H1 (cell line): ENCODE measurements around the gene ENPP4.

ENCODE experiments used
- ATF3 ChIP-seq: IDR thresholded peaks from 2 replicates; pipeline ENCODE4 v1.6.1; 2011; ENCODE audit warnings: low read depth, mild to moderate bottlenecking, low read length; ENCODE audit not compliant: insufficient read depth
- EP300 ChIP-seq, 2 experiments: IDR thresholded peaks; 1 replicate in 1 of 2; 2 replicates in 1 of 2; pipeline ENCODE4 v1.6.1; 2011 to 2012; ENCODE audit warnings: low read depth in 2 of 2, low read length in 2 of 2, mild to moderate bottlenecking in 2 of 2, borderline replicate concordance in 1 of 2, inconsistent platforms in 1 of 2, moderate library complexity in 1 of 2
- HDAC2 ChIP-seq, 2 experiments: fragments of 300-600 bp in 1 of 2; sonication (generic) in 1 of 2; IDR thresholded peaks; 2 replicates each; pipeline ENCODE4 v1.6.1; 2011 to 2012; ENCODE audit warnings: low read depth in 2 of 2, low read length in 2 of 2, mild to moderate bottlenecking in 2 of 2, moderate library complexity in 2 of 2, borderline replicate concordance in 1 of 2, inconsistent platforms in 1 of 2
- JUND ChIP-seq: IDR thresholded peaks from 2 replicates; pipeline ENCODE4 v1.6.1; 2011; ENCODE audit warnings: mild to moderate bottlenecking, improper control_type of control experiment, low read length
- MAX ChIP-seq: IDR thresholded peaks from 2 replicates; pipeline ENCODE4 v1.6.1; 2012; ENCODE audit warnings: inconsistent platforms
- RFX5 ChIP-seq: IDR thresholded peaks from 2 replicates; pipeline ENCODE4 v1.6.1; 2011; ENCODE audit warnings: low read depth, low read length, improper control_type of control experiment, borderline replicate concordance
- RXRA ChIP-seq: IDR thresholded peaks from 2 replicates; pipeline ENCODE4 v1.6.1; 2011; ENCODE audit warnings: low read depth, mild to moderate bottlenecking, low read length, moderate library complexity; ENCODE audit not compliant: insufficient read depth
- SIN3A ChIP-seq, 2 experiments: IDR thresholded peaks in 1 of 2; conservative IDR thresholded peaks in 1 of 2; 2 replicates each; pipeline ENCODE4 v1.6.1; 2011 to 2012; ENCODE audit warnings: low read length in 2 of 2, improper control_type of control experiment in 1 of 2, low read depth in 1 of 2, mild to moderate bottlenecking in 1 of 2
- TCF12 ChIP-seq: IDR thresholded peaks from 2 replicates; pipeline ENCODE4 v1.6.1; 2011; ENCODE audit warnings: low read depth, mild to moderate bottlenecking, low read length
- TEAD4 ChIP-seq: IDR thresholded peaks from 2 replicates; pipeline ENCODE4 v1.6.1; 2012; ENCODE audit warnings: low read depth, low read length, inconsistent platforms, mixed read lengths
- TF ChIP-seq, protein P1 (sequence below), 3 experiments: IDR thresholded peaks; 1 replicate in 2 of 3; 2 replicates in 1 of 3; pipeline versions ENCODE4 v1.5.1 to v1.6.1; 2011; ENCODE audit warnings: low read length in 3 of 3, mild to moderate bottlenecking in 3 of 3, inconsistent platforms in 2 of 3, low read depth in 1 of 3, moderate library complexity in 1 of 3; ENCODE audit not compliant: insufficient read depth in 1 of 3; ENCODE audit errors: control extremely low read depth in 1 of 3
- TF ChIP-seq, protein P2 (sequence below): IDR thresholded peaks from 2 replicates; pipeline ENCODE4 v1.6.1; 2012; ENCODE audit warnings: low read length, inconsistent platforms

DNA sequence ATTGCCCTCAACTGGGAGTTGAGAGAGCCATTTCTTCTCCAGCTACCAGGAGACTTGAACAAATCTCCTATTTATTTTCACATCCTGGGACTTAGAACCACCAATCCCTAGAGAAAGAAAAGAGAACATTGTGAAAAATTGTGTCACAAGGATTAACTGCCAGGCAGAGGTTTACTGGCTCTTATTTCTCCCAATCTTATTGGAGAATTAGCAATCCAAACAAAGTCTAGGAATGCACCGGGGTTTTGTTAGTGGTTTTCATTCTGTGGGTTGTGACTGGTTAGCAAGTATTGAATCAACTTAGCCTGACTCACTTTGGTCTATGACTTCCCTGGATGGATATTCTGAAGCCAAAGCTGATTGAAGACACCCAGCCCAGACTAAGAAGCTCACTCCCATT is 62.2 kb downstream of the ENPP4 start:
- TF ChIP-seq, protein P1, sequence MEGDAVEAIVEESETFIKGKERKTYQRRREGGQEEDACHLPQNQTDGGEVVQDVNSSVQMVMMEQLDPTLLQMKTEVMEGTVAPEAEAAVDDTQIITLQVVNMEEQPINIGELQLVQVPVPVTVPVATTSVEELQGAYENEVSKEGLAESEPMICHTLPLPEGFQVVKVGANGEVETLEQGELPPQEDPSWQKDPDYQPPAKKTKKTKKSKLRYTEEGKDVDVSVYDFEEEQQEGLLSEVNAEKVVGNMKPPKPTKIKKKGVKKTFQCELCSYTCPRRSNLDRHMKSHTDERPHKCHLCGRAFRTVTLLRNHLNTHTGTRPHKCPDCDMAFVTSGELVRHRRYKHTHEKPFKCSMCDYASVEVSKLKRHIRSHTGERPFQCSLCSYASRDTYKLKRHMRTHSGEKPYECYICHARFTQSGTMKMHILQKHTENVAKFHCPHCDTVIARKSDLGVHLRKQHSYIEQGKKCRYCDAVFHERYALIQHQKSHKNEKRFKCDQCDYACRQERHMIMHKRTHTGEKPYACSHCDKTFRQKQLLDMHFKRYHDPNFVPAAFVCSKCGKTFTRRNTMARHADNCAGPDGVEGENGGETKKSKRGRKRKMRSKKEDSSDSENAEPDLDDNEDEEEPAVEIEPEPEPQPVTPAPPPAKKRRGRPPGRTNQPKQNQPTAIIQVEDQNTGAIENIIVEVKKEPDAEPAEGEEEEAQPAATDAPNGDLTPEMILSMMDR (IDR thresholded peaks at IDR 0.05; ENCODE audit: control extremely low read depth in 1 of 3, insufficient read depth in 1 of 3, low read depth in 1 of 3, low read length in 3 of 3), result no peak
- TF ChIP-seq JUND, result no peak
- TF ChIP-seq ATF3, result no peak
- TF ChIP-seq RFX5, result no peak
- no peak for TF ChIP-seq RXRA
- no peak for TF ChIP-seq HDAC2 (IDR thresholded peaks at IDR 0.05; ENCODE audit: borderline replicate concordance in 1 of 2, low read depth in 2 of 2, low read length in 2 of 2)
- TF ChIP-seq TCF12, result no peak
- no peak for TF ChIP-seq SIN3A (conservative IDR thresholded peaks at IDR 0.05 in 1 of 2, IDR thresholded peaks at IDR 0.05 in 1 of 2; ENCODE audit: low read depth in 1 of 2, low read length in 2 of 2)
- no peak for TF ChIP-seq MAX
- no peak for TF ChIP-seq EP300 (IDR thresholded peaks at IDR 0.05; ENCODE audit: borderline replicate concordance in 1 of 2, low read depth in 2 of 2, low read length in 2 of 2)
- TF ChIP-seq, protein P2, sequence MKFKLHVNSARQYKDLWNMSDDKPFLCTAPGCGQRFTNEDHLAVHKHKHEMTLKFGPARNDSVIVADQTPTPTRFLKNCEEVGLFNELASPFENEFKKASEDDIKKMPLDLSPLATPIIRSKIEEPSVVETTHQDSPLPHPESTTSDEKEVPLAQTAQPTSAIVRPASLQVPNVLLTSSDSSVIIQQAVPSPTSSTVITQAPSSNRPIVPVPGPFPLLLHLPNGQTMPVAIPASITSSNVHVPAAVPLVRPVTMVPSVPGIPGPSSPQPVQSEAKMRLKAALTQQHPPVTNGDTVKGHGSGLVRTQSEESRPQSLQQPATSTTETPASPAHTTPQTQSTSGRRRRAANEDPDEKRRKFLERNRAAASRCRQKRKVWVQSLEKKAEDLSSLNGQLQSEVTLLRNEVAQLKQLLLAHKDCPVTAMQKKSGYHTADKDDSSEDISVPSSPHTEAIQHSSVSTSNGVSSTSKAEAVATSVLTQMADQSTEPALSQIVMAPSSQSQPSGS, result no peak
- no peak for TF ChIP-seq TEAD4
